H1 (cell line): ENCODE measurements around the gene CACNG5. TPM values are rescaled to one million over a fixed set of nuclear protein-coding genes. Genes with fewer than 3 reads are reported as not detected.

Source experiments
- polyA plus RNA-seq, 7 experiments: library from polyadenylated mRNA; depleted of rRNA in 3 of 7; stranded (reverse) in 5 of 7; unstranded in 2 of 7; fragments of >200 nt in 5 of 7; fragments of 200-250 nt in 2 of 7; gene quantifications; 1 replicate in 5 of 7; 2 replicates in 1 of 7; 4 replicates in 1 of 7; pipeline versions ENCODE4 v1.2.1 to v1.2.3, GENCODE V29; 2011 to 2013; ENCODE audit warnings: missing spikeins in 2 of 7, mixed read lengths in 2 of 7
- total RNA-seq: library from RNA; stranded (reverse); fragmentation: NEBNext Ultra II Directional; extraction: Animal tissue kit (Norgen Biotek cat#: 25700); gene quantifications from 2 replicates; pipeline ENCODE4 v1.2.1, GENCODE V29; 2021
- TF ChIP-seq, protein P1 (sequence below): fragments of 300-600 bp; sonication (generic); IDR thresholded peaks from 2 replicates; pipeline ENCODE4 v1.7.1; 2012; ENCODE audit warnings: low read length, moderate library complexity, mild to moderate bottlenecking, inconsistent platforms; ENCODE audit not compliant: insufficient replicate concordance

Gene CACNG5
- total and polyA plus RNA-seq, 2 of the 8 experiments (the other 6 are each of a cell fraction or from before 2014, with no cell fraction given): 2.2 to 3.1 TPM

DNA sequence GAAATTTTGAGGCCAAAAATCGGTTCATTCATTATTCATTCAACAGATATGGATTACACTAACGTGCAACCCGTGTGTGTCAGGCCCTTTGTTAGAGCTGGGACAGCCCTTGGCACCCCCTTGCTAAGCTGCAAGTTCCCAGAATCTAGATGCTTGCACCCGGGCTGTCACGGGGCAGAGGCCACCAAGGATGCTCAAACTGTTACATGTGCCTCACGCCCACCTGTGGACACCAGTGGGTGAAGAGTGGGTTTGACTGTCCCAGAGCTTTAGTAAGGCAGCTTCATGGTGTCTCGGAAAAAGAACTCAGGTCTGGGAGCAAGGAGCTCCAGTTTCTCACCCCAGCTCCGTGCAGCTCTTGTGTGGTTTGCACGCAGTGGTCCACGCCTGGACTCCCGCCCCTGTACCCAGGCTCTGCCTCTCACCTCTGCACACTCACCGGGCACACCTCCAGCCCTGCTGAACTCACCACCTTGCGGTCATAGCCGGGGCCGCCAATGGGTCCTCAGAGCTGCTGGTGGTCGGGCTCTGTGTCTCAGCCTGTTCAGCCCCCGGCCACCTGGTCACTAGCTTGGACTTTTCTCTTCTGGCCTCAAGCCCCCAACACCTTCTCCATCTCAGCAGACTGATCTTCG lies 75.9 kb downstream of the CACNG5 start (continued):
- TF ChIP-seq, protein P1, sequence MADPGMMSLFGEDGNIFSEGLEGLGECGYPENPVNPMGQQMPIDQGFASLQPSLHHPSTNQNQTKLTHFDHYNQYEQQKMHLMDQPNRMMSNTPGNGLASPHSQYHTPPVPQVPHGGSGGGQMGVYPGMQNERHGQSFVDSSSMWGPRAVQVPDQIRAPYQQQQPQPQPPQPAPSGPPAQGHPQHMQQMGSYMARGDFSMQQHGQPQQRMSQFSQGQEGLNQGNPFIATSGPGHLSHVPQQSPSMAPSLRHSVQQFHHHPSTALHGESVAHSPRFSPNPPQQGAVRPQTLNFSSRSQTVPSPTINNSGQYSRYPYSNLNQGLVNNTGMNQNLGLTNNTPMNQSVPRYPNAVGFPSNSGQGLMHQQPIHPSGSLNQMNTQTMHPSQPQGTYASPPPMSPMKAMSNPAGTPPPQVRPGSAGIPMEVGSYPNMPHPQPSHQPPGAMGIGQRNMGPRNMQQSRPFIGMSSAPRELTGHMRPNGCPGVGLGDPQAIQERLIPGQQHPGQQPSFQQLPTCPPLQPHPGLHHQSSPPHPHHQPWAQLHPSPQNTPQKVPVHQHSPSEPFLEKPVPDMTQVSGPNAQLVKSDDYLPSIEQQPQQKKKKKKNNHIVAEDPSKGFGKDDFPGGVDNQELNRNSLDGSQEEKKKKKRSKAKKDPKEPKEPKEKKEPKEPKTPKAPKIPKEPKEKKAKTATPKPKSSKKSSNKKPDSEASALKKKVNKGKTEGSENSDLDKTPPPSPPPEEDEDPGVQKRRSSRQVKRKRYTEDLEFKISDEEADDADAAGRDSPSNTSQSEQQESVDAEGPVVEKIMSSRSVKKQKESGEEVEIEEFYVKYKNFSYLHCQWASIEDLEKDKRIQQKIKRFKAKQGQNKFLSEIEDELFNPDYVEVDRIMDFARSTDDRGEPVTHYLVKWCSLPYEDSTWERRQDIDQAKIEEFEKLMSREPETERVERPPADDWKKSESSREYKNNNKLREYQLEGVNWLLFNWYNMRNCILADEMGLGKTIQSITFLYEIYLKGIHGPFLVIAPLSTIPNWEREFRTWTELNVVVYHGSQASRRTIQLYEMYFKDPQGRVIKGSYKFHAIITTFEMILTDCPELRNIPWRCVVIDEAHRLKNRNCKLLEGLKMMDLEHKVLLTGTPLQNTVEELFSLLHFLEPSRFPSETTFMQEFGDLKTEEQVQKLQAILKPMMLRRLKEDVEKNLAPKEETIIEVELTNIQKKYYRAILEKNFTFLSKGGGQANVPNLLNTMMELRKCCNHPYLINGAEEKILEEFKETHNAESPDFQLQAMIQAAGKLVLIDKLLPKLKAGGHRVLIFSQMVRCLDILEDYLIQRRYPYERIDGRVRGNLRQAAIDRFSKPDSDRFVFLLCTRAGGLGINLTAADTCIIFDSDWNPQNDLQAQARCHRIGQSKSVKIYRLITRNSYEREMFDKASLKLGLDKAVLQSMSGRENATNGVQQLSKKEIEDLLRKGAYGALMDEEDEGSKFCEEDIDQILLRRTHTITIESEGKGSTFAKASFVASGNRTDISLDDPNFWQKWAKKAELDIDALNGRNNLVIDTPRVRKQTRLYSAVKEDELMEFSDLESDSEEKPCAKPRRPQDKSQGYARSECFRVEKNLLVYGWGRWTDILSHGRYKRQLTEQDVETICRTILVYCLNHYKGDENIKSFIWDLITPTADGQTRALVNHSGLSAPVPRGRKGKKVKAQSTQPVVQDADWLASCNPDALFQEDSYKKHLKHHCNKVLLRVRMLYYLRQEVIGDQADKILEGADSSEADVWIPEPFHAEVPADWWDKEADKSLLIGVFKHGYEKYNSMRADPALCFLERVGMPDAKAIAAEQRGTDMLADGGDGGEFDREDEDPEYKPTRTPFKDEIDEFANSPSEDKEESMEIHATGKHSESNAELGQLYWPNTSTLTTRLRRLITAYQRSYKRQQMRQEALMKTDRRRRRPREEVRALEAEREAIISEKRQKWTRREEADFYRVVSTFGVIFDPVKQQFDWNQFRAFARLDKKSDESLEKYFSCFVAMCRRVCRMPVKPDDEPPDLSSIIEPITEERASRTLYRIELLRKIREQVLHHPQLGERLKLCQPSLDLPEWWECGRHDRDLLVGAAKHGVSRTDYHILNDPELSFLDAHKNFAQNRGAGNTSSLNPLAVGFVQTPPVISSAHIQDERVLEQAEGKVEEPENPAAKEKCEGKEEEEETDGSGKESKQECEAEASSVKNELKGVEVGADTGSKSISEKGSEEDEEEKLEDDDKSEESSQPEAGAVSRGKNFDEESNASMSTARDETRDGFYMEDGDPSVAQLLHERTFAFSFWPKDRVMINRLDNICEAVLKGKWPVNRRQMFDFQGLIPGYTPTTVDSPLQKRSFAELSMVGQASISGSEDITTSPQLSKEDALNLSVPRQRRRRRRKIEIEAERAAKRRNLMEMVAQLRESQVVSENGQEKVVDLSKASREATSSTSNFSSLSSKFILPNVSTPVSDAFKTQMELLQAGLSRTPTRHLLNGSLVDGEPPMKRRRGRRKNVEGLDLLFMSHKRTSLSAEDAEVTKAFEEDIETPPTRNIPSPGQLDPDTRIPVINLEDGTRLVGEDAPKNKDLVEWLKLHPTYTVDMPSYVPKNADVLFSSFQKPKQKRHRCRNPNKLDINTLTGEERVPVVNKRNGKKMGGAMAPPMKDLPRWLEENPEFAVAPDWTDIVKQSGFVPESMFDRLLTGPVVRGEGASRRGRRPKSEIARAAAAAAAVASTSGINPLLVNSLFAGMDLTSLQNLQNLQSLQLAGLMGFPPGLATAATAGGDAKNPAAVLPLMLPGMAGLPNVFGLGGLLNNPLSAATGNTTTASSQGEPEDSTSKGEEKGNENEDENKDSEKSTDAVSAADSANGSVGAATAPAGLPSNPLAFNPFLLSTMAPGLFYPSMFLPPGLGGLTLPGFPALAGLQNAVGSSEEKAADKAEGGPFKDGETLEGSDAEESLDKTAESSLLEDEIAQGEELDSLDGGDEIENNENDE: no peak
